ELR (cell line): ENCODE measurements around the gene MRC2.

Source experiments
- DNase-seq: peaks from one replicate; pipeline ENCODE4 v3.0.0-alpha.2; 2015; ENCODE audit warnings: low read depth

Gene MRC2

DNA sequence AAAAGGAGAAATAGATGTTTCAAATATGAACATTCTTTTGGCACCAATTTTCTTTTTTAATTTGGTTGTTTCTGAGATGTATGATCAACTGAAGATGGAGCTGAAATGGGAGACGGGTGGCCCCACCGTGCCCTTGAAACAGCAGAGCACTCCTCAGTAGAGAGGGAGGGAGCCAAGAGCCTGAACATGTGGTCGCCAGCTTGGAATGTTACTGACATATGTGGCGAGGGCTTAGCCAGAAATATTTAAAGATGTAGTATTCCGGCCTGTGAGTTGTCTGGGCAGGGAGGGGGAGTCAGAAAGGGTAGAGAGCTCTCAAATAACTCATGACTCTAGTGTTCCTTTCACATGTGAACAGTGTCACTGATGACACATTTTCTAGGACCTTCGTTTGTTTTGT lies 13.3 kb upstream of the MRC2 start:
- DNase-seq = peak; percentile 59

- no peak for DNase-seq
Observed at GRCh38 chr17:62615503-62615902, 12.0 kb upstream of the MRC2 start.

DNA sequence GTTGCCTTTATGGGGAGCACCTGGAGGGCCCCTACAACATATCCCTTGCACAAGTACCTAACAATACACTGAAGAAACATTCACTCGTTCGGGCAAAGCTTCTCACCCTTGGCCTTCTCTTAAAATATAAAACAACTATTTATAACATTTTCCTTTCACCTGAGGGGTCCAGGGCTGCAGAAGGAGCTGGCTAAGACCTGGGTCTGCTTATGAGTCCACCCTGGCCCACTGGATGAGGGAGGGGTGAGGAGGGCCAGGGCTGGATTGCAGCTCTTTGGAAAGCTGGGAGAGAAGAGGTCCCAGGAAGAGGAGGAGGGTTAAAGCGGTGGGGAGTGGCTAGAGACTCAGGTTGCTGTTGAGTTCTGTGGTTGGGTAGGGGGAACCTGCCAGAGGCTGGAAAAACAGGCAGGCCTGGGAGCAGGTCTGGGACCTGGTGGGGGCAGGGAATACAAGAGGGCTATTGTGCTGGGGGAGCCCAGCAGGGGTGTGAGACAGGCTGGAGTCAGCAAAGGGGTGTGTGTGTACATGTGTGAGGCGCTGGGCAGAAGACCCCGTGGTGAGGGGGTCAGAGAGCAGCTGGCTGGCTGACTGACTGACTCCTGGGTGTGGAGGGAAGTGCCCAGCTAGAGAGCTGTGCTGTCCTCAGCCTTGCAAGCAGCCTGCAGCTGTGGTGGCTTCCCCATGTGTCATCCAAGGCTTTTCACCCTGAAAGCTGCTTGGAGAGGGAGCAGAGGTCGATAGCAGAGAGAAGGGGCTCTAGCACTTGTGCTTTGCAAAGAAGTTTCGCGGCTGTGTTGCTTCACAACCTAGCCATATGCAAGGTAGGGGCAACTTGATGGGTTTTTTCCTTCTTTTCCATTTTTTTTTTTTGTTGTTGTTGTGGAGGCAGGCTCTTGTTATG lies 10.2 kb upstream of the MRC2 start:
- DNase-seq = no peak

- DNase-seq = no peak
Observed at GRCh38 chr17:62617894-62618472, 9.5 kb upstream of the MRC2 start.

- DNase-seq = no peak
Observed at GRCh38 chr17:62618647-62619416, 8.6 kb upstream of the MRC2 start.

GRCh38 chr17:62619417-62620155 lies 7.9 kb upstream of the MRC2 start:
- no peak for DNase-seq

GRCh38 chr17:62621223-62621622 lies 6.2 kb upstream of the MRC2 start:
- no peak for DNase-seq

DNA sequence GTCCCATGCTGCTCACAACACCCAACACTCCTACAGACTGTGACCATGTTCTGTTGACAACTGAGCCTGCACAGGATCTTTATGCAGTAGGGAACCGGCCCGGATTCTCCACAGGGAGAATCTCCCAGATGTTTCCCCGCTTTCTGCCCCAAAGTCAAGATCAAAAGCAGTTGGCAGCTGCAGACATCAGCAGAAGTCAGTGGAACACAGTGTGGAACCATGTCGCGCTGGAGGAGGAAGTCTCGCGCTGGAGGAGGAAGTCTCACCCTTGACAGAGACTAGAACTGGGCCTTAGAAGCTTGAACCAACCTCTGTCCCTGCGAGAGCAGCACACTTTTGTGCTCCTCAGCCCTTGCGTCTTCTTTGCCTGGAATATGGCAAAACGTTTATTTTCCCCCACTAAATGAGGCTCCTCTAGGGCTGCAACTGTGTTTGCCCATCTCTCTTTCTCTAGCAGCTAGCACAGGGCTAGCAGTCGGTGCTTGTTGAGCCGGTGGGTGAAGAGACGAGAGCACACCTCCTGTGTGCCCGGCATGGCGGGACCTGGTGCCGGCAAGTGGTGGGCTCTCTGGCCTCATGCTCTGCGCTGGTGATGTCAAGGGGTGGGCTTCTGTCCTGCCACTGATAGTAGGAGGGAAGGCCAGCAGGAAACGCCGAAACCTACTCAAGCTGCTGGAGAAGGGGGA lies 2.1 kb upstream of the MRC2 start:
- DNase-seq = no peak

GRCh38 chr17:62625870-62626200 lies 1.6 kb upstream of the MRC2 start:
- no peak for DNase-seq

DNA sequence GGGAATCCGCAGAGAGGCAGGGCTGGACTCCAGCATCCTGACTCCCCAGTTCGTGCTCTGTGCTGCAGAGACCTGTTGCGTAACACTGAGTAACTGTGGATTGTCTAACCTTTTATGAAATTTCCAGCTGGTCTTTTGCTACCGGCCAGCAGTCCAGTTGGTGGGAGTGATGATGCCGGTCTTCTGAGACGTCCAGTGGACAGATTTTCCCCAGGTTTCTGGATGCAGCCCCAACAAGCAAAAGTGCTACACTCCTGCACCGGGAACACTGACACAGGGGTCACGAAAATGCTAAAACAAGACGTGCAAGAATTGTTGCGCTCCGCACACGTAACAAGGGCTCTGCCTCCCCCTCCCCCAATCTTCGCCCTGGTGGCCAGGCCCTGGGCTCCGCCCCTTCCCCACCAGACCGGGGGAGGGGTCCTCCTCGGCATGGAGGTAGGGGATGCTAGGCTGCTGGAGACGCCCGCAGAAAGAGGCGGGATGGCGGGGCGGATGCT lies 701 bp upstream of the MRC2 start:
- DNase-seq = peak; percentile 83

DNA sequence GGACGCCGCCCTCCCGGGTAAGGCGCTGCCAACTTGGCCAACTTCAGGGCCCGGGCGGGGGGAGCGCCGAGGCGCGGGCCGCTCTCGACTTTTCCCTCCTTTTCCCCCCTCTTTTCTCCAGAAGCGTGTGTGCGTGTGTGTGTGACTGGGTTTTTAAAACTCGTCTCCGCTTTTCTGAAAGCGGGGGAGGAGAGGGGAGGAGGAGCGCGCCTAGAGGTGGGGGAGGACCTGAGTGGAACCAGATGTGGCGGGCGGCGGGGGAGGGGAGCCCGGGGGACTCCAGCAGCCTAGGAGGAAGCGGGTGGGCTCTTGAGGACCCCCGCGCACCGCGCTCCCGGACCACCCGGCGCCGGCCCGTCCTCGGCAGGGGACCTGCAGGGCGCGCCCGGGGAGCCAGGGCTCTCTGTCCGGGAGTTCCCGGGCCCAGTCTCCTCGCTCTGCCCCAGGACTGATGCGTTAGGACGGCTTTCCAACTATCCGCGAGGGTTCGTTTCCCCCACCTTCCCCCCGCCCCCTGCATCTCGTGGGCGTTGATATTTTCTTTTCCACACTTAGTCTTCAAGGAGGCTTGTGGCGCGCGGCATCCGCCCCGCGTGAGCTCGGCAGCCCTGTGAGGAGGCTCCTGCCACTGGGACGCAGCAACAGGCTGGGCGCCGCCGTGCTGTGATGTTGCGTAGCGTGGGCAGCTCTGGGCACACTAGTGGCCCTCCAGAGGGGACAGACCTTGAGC lies 599 bp downstream of the MRC2 start:
- DNase-seq = peak; percentile 66

GRCh38 chr17:62628831-62629555 lies 1.5 kb downstream of the MRC2 start:
- peak; percentile 46 for DNase-seq

GRCh38 chr17:62629556-62630364 lies 2.3 kb downstream of the MRC2 start:
- DNase-seq = no peak

- DNase-seq = peak; percentile 59
Observed at GRCh38 chr17:62630365-62631085, 3.1 kb downstream of the MRC2 start.

GRCh38 chr17:62631086-62631935 lies 3.8 kb downstream of the MRC2 start:
- no peak for DNase-seq

- no peak for DNase-seq
Observed at GRCh38 chr17:62631936-62632924, 4.8 kb downstream of the MRC2 start.
